Measurements from ENCODE around the gene CCDC178.
"Not testable (repeated sequence)": the region's sequence is repeated elsewhere in the genome, so short reads cannot be mapped to it uniquely, and the experiment has no call there.

Gene CCDC178

GRCh38 chr18:33020877-33021276 is 419.6 kb downstream of the CCDC178 start:
- DNase-seq (ENCODE audit: low read depth in 2 of 2, low spot score in 1 of 2): no peak

DNA sequence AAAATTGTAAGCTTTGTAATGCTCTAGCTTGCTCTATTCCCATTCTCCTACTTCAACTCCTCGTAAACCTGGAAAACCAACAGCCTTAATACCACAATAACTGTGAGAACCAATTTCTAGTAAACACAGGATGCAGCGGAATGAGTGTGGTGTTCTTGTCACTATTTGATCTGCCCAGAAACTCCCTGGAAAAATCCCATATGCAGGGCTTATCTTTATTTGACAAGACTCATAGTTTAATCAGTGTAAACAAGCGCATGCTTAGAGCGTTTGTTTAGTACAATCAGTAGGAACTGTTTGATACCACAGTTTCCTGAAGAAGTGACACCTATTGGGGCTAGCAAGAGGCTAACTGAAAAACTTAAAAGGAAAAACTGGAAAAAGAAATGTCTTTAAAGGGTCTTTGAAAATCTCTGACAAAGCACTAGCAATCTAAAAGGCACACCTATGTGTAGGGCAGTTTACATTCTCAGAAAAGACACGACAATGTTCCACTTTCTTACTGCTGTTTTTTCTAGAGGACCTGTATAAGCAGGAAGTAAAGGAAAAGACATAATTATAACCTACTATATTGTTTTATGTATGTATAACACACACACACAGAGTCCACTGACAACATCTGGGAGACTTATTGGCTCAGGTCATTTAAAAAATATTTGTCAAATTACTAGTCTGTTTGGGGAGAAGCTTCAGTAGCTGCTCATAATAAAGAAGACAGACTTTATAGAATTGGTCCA is 426.3 kb downstream of the CCDC178 start:
- no peak for DNase-seq (ENCODE audit: low read depth in 2 of 2, low spot score in 1 of 2)

GRCh38 chr18:33010149-33010548 is 430.4 kb downstream of the CCDC178 start:
- no peak for DNase-seq (ENCODE audit: low read depth in 2 of 2, low spot score in 1 of 2)

DNA sequence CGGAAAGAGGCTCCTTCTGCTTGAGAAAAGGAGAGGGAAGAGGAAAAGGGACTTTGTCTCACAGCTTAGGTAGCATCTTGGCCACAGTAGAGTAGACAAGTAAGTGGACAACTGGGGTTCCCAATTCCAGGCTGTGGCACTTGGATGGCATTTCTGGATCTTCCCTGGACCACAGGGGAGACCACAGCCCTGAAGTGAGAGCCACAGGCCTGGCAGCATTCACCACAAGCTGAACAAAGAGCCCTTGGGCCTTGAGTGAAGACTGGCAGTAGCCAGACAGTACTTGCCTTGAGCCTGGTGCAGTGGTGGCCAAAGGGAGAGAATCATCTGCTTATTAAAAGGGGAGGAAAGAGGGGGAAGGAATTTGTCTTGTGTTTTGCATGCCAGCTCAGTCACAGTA is 441.6 kb downstream of the CCDC178 start:
- no peak for DNase-seq (ENCODE audit: low read depth in 2 of 2, low spot score in 1 of 2)

DNA sequence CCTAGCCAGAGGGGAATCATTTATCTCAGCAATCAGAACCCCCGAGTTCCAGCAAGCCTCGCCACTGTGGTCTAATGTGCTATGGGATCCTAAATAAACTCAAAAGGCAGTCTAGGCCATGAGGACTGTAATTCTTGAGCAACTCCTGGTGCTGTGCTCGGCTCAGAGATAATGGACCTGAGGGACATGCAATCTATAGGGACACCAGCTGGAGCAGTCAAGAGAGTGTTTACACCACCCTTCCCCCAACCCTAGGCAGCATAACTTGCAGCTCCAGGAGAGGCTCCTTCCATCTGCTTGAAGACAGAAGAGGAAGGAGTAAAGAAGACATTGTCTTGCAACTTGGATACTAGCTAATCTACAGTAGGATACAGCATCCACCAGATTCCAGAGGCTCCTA is 442.2 kb downstream of the CCDC178 start:
- DNase-seq (ENCODE audit: low read depth in 2 of 2, low spot score in 1 of 2): no peak

DNA sequence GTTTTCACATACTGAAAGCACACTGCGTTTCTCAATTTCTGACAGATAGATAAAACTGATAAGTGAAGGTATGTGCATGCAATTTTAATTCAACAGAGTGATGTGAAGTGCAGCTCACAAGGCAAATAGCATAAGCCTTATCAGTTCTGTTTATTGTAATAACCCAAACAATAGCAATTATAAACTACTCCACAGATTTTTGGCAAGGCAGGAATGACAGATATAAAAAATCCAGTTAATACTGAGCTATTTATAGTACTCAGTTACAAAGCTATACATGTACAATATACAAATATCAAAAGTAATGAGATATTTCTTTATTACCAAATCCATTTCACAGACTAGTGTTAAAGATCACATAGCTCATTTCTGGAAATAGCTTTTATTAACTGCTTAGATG is 456.8 kb downstream of the CCDC178 start:
- no peak for DNase-seq (ENCODE audit: low read depth in 2 of 2, low spot score in 1 of 2)

DNA sequence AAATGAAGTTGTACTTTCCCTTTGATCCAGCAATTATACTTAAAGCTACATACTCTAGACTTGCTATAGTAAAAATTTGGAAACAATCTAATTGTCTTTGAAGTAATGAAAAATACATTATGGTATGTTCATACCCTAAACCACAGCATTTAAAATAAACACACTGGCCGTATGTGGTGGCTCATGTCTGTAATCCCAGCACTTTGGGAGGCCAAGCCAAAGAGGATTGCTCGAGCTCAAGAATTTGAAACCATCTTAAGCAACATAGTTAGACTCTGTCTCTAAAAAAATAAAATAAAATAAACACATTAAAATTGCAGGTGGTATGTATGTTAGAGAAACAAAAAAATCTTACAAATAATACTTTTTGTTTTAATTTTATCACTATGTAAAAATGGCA is 459.6 kb downstream of the CCDC178 start:
- no peak for DNase-seq (ENCODE audit: low read depth in 2 of 2, low spot score in 1 of 2)

- no peak for DNase-seq (ENCODE audit: low read depth in 2 of 2, low spot score in 1 of 2)
Measured at GRCh38 chr18:32975501-32975900, 465.0 kb downstream of the CCDC178 start.

DNA sequence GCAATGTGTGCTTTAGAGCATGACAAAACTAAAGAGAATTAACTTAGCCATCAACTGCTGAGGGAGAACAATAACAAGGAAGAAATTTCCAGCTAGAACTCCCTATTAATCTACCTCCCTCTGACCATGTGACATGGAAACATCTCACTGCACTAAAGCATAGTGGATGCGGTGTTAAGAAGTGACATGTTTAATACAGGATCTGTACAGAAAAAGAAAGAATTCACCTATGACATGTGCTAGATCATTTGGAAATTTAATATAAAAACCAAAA is 465.4 kb downstream of the CCDC178 start:
- no peak for DNase-seq (ENCODE audit: low read depth in 2 of 2, low spot score in 1 of 2)

DNA sequence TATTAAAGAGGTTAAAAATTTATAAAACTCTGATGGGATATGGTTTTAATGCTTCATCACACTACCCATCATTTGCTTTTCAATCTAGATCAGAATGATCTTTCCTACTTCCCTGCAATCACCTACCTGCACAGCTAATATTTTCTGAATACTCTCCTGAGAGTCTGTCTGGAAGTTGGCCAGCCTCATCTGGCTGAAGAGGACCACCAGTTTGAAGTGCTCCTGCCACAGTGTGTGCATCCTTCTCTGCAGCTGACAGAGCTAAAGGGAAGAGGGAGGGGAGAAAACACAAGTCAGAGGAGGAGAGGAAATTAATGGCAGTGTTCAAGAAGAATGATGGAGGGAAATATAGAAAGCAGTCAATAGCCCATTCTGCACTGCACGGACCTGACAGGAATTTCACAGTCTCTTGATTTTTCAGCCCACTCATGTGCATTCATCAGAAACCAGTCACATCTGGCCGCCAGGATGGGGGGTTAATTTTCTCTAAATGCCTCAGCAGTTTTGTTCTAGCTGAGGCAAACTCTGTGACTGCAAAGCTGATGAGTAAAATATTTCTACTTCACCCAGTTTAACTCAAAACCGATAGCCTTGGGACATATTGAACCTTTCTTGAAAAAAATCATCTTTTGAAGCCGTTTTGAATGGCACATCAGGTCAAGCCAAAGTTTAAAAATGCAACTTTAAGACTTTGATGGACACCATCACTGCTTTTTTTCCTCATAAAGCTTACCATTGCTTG is 465.9 kb downstream of the CCDC178 start:
- no peak for DNase-seq (ENCODE audit: low read depth in 2 of 2, low spot score in 1 of 2)

- DNase-seq (ENCODE audit: low read depth in 2 of 2, low spot score in 1 of 2): no peak
Measured at GRCh38 chr18:32968248-32968647, 472.3 kb downstream of the CCDC178 start.

GRCh38 chr18:32966141-32966540 is 474.4 kb downstream of the CCDC178 start:
- DNase-seq (ENCODE audit: low read depth in 2 of 2, low spot score in 1 of 2): no peak

DNA sequence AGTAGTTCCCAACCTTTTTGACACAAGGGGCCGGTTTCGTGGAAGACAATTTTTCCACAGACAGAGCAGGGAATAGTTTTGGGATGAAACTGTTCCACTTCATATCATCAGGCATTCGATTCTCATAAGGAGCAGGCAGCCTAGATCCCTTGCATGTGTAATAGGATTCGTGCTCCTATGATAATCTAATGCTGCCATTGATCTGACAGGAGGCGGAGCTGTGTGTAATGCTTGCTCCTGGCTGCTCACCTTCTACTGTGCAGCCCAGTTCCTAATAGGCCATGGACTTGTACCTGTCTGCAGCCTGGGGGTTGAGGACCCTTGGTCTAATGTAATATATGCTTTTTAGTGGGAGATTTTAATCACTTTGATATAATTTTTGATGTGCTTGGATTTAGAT is 479.0 kb downstream of the CCDC178 start:
- DNase-seq (ENCODE audit: low read depth in 2 of 2, low spot score in 1 of 2): no peak

- DNase-seq (ENCODE audit: low read depth in 2 of 2, low spot score in 1 of 2): no peak
Measured at GRCh38 chr18:32958746-32959145, 481.8 kb downstream of the CCDC178 start.

DNA sequence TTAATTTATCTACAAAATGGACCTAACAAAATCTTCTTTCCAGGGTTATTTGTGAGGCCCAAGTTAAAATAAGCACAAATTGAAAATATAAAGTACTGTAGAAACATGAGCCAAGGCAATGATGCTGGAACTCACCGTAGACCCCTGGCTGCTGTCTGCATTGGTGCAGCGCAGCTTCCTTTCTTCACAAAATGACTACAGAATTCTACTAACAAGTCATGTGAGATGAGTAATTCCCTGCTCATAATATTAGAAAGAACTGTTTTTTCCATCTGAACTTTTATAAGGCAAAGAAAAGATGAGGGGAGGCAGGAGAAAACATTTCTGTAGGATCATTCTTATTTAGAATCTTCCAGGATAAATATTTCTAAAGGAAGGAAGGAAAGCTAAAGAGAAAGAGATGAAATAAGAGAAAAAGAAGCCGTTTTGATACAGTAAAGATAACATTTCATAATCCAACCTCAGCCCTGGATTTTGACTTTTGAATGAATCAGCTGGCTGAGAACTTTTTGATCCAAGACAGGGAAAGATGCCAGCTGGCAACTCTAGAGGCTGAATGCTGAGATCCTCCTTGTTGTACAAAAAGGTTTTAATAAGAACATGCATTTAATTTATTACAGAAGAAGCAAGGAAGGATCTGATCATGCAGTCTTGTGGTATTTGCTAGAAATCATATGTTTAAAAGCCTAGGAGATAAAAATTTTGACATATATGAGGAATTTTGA is 483.8 kb downstream of the CCDC178 start:
- DNase-seq (ENCODE audit: low read depth in 2 of 2, low spot score in 1 of 2): no peak

- not testable (repeated sequence) for DNase-seq (ENCODE audit: low read depth in 2 of 2, low spot score in 1 of 2)
Measured at GRCh38 chr18:32952318-32952717, 488.2 kb downstream of the CCDC178 start.

GRCh38 chr18:32937597-32937996 is 502.9 kb downstream of the CCDC178 start:
- DNase-seq (ENCODE audit: low read depth in 2 of 2, low spot score in 1 of 2): no peak

GRCh38 chr18:32937066-32937465 is 503.5 kb downstream of the CCDC178 start:
- DNase-seq (ENCODE audit: low read depth in 2 of 2, low spot score in 1 of 2): no peak

- no peak for DNase-seq (ENCODE audit: low read depth in 2 of 2, low spot score in 1 of 2)
Measured at GRCh38 chr18:32934201-32934600, 506.3 kb downstream of the CCDC178 start.

- DNase-seq (ENCODE audit: low read depth in 2 of 2, low spot score in 1 of 2): no peak
Measured at GRCh38 chr18:32930695-32931301, 509.7 kb downstream of the CCDC178 start.

DNA sequence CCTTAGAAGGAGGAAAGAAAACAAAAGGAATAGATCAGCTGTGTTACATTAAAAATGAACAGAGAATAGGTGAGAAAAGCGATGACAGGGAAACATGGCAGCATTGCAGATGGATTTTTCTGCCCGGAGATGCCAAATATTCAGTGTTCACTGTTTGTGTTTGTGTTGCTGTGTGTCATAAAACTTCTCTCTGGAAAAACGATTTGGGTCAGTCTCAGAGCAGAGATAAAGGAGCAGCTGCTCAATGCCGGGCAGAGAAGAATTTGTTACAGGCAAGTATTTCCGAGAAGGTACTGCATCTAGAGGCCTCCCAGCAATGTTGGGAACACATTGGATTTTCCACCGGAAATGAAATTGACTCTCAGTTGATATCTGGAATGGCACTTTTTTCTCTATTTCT is 511.3 kb downstream of the CCDC178 start:
- no peak for DNase-seq (ENCODE audit: low read depth in 2 of 2, low spot score in 1 of 2)

DNA sequence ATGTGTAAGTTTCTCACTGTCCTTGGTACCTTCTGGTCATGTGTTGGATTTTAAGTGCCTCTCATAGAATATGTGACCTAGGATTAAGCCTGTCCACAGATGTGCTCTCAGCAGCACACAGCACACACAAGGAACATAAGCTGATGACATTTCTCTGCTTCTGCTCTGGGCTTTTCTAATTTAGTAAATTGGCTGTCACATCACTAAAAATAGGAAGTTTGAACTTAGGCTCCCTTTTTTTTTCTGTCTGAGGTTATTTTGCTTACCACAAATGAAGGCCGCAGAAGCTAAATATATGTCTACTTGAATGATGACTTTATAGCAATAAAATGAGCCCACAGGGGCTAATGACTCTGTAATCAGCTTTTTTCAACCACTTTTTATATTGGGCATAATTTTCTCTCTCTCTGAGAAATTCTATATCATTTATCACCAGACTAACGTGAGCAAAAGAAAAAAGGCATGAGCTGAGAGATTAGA is 517.5 kb downstream of the CCDC178 start:
- no peak for DNase-seq (ENCODE audit: low read depth in 2 of 2, low spot score in 1 of 2)

Measured in stimulated activated CD8-positive, alpha-beta memory T cell treated with anti-CD3 and anti-CD28 coated beads, Interleukin-4, amount 100 ng/mL, for 1 hour (primary cell).